DMS114 treated with DMSO at 0.1 percent for 48 hours (cell line): ENCODE results near the gene IFNGR1.
A peak's percentile ranks its signal among the peaks of the same experiment; 100 is the strongest.
"Not testable (repeated sequence)": the region's sequence is repeated elsewhere in the genome, so short reads cannot be mapped to it uniquely, and the experiment has no call there.

ENCODE experiments used
- DNase-seq: peaks from one replicate; lab custom pipeline; 2025; ENCODE audit not compliant: unreplicated experiment; lab: John Stamatoyannopoulos, UW

The IFNGR1 gene

DNA sequence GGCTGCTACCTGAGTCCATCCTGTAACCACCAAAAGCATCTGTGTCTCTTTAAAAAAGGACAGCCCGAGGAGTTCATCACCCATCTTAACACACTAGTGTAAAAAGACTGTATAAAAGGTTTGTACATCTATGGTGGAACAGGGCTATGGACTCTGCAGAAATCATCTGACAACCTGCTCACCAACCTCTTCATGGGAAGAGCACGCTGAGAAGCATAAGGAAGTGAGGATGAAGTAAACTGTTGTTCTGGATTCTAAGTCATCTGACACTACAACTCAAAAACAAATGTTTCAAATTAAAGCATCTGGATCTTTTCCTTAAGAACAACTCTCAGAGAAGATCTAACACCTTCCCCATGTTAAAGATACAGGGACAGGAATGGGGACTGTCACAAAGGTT, 5.4 kb downstream of the IFNGR1 start:
- DNase-seq, result no peak

DNA sequence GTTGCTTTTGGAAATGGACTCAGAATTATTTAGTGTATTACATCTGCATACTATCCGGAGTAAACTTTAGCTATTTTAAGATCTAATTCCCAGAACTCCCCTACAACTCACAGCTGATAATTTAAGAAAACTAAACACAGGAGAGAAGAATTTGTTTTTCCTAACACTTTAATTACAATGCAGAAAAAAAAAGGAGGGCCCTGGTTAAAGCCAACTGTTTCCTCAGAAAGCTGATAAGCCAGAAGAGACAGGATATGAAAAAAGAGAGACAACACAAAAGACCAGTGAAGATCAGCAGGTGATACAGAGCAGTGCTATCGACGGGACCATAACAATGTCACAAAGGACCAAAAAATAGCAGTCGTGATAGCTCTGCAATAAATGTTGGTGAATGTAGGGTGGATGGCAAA, 5.8 kb downstream of the IFNGR1 start:
- no peak for DNase-seq

DNA sequence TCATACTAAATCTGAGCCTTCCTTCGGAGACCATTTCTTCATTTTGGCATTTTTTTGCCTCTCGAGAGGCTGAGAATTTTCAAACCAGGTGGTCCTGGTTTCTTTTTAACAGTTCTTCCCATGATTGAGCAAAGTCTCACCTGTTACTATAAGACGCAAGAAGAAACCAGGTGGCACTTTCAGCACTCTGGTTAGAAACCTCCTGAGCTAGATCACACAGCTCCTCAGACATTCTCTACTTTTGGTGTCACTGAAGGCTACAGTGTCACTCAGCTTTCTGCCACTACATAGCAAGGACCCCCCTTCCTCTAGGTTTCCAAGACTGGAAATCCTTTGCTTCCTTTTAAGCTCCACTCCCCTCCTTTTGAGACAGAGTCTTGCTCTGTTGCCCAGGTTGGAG, 7.3 kb downstream of the IFNGR1 start:
- DNase-seq, result no peak

DNA sequence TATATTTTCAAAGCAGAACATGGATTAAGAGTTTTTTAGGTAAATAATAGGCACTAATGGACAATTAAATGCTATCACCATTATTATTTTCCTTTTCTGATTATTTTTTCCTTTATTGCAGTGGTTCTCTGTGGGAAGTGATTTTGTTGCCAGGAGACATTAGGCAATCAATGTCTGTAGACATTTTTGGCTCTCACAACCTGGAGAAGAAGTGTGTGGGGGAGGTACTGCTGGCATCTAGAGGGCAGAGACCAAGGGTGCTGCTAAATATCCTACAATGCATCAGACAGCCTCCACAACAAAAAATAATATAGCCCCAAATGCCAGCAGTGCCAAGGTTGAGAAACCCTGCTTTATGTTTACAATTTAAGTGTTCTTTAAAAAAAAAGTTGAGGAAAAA, 8.3 kb downstream of the IFNGR1 start:
- DNase-seq, result no peak

DNA sequence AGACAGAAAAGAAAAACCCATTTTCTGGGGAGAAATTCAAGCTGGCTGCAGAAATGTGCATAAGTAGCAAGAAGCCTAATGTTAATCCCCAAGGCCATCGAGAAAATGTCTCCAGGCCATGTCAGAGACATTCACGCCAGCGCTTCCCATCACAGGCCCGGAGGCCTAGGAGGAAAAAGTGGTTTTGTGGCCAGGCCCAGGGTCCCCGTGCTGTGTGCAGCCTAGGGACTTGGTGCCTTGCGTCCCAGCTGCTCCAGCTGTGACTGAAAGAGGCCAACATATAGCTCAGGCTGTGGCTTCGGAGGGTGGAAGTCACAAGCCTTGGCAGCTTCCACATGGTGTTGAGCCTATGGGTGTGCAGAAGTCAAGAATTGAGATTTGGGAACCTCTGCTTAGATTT, 10.9 kb downstream of the IFNGR1 start:
- DNase-seq, result no peak

DNA sequence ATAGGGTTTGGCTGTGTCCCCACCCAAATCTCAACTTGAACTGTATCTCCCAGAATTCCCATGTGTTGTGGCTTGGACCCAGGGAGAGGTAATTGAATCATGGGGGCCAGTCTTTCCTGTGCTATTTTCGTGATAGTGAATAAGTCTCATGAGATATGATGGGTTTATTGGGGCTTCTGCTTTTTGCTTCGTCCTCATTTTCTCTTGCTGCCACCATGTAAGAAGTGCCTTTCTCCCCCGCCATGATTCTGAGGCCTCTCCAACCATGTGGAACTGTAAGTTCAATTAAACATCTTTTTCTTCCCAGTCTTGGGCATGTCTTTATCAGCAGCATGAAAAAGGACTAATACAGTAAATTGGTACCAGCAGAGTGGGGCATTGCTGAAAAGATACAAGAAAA, 11.7 kb downstream of the IFNGR1 start:
- DNase-seq, result not testable (repeated sequence)

DNA sequence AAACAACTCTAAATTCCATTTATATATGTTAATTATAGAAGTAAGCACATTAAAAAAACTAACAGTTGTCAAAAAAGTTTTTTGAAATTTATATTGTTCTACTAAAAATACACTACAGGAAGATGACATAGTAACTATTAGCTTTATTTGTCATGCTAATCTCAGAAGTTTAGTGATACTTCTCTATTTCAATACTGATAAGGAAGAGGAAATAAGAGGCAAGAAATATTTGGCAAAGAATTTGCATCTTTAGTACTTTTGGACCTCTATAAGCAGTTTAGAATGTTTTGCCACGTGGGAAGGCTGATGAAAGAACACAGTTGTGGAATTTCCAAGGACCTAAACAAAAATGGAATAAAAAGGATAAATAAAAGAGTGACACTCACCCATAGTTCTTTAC, 12.6 kb downstream of the IFNGR1 start:
- DNase-seq, result no peak

GRCh38 chr6:137203256-137203655, 15.9 kb downstream of the IFNGR1 start:
- no peak for DNase-seq

DNA sequence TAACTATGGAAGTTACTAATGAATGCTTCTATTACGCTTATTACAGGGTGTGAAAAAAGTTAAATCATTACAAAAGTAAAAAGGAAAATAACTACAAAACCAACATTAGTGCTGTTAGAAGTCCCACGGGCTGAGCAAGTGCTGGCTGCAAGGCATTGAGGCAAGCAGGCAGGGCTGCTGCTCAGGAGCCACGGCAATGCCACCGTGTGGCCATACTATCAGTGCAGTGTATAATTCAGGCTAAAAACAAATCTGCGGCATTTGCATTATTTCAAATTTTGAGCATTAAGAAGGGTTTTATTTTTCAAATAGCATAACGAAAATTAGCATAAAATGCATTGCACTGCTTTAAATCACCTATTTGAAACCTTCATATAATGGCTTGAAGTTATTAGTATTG, 17.1 kb downstream of the IFNGR1 start:
- DNase-seq, result peak; percentile 9

DNA sequence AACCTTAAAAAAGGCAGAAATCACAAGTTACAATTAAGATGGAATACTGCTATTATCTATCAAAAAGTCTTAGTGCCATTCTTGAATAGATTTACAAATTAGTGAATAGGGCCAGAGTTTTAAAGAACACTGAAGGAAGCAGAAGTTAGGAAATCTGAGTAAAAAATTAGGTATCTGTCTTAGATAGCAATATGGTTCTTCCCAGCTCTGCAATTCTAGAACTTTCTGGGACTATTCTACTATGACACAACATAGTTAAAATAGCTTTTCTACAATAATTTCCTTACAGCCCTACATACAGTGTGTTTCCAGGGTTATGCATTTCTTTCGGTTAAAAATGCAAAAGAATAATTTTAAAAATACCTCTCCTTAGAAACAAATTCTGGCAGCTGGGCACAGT, 18.2 kb downstream of the IFNGR1 start:
- DNase-seq, result no peak

DNA sequence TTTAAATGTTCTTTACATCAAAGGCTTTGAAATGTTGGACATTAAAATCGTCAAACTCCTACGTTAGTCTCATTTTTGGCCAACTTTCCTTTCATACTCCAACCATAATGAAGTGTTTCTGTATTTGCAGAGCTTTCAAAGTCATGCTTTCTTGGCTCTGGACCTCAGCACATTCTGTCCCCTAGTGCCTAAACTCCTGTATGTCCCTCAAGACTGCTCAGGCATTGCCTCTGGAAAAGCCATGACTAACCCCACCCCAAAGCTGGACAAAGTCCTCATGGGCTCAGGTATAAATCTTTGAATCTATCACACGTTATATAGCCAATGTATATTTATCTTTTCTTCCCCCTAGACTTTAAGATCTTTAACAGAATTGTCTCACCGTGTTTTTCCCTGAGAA, 18.9 kb downstream of the IFNGR1 start:
- no peak for DNase-seq

DNA sequence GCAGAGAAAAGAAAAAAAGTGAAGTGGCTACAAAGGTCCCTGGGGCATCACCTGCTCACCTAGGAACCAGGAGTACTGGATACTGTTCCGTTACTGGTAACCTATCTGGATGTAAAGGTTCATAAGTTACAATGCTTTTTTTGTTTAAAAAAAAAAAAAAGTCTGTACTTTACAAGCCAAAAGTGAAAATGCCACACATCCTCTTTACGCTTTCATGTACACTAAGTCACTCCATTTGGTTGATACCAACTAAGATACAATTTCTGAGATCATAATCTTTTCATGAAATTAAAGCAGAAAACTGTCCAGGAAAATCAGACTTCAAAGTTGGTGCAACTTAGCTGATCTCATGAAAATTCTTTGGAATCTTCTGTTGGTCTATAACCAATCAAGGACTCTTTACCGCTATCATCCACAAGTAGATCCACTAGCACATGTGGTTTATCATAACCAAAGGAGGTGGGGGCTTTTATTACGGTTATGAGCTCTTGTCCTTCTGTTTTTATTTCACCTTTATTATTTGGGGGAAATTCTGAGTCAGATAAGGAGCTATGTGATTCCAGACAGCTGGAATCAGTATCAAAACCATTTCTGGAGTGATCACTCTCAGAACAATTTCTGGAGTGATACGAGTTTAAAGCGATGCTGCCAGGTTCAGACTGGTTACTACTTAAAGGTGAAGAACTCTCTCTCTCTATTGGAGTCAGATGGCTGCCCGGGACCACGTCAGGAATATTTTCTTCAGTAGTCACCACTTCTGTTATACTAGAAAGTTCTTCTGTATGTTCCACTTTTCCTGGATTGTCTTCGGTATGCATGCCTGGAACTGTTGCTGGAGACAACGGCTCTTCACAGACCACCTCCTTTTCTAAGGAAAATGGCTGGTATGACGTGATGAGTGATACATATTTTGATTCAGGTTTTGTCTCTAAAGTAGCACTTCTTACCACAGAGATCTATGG, 21.2 kb downstream of the IFNGR1 start:
- DNase-seq, result no peak

DNA sequence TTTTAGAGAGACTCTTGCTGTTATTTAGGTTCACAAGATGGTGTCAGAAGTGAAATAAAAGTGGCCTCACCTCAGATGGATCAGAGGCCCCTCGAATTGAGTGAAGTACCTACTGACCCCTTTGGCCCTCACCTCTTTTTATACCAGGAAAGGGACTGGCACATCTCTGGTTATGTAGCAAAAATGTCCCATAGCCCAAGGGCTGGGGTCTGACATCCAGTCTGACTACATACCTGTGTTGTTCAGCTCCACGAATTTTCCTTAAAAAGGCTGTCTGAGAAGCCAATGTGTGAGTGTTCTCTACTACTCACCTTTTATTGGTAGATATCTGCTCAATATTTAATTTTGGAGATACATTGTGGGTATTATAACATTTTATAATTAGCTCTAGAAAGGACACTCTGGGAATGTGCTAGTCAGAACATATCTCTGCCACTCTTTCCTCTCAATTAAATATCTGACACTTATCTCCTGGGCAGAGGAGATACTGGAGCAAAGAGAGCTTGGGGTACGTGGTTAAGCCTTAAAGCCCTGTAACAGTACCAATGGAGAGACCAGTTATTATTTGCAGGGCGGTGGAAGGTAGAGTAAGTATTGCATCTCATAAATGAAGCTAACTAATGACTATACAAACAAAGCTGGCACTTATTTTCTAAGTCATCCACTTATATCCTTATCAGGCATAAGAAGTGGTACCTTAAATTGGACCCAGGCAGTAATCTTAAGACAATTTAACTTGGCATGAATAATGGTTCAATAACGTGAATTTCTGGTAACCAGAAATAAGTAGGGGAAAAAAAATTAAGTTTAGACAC, 25.7 kb downstream of the IFNGR1 start:
- DNase-seq, result no peak

- DNase-seq, result no peak
These were observed 26.4 kb downstream of the IFNGR1 start for GRCh38 chr6:137192821-137193220.

- DNase-seq, result no peak
These were observed 27.5 kb downstream of the IFNGR1 start for GRCh38 chr6:137191670-137192069.

DNA sequence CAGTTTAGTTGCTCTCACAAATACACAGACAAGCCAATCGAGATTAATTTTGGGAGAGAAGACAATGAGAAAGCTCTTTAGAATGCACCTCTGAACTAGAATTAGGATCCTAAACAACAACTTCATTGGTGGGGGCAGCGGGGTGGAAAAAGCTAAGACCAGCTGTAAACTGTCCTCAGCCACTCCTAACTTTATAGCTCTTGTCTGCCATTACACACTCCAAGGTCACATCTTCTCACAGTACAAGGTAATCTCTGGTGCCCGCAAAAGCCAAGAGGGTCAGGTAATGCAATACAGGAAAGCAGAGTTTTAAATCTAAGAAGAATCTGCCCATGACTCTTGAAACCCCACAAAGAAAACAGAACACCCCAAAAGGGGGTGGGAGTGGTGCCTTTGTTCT, 27.9 kb downstream of the IFNGR1 start:
- no peak for DNase-seq

GRCh38 chr6:137190583-137191094, 28.5 kb downstream of the IFNGR1 start:
- DNase-seq, result no peak

- DNase-seq, result no peak
These were observed 30.3 kb downstream of the IFNGR1 start for GRCh38 chr6:137188855-137189254.

- DNase-seq, result no peak
These were observed 33.9 kb downstream of the IFNGR1 start for GRCh38 chr6:137185290-137185689.

DNA sequence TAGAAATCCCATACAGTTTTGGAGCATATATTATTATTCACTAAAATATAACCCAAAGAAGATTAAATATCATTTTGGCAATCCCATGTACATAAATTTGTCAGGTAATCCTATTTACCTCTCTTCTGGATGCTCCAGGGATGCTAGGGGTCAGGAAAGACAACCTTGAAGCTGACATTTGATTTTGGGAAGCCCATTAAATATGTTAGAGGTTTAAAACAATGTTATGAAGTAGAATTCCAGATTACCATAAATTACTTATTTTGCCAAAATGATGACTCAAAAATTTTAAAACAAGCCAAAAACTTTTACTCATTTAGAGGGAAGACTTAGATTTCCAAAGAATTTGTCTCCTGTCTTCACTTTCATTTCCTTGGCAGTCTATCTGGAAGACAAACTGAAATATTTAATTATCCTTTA, 36.5 kb downstream of the IFNGR1 start:
- DNase-seq, result no peak

GRCh38 chr6:137181891-137182653, 37.1 kb downstream of the IFNGR1 start:
- no peak for DNase-seq
